Body of pancreas (tissue), 4 donors: Measurements from ENCODE around the gene ZBP1.

Experiments used
- CTCF ChIP-seq, 7 experiments: fragments of 450-650 bp in 4 of 7; fragments of 200-600 bp in 3 of 7; sonication (generic) in 3 of 7; IDR thresholded peaks; one replicate each; pipeline ENCODE4 v1.5.1; 2016 to 2019; ENCODE audit warnings: antibody characterized with exemption in 7 of 7
- POLR2A ChIP-seq, 3 donors: fragments of 450-650 bp; IDR thresholded peaks; one replicate each; pipeline ENCODE4 v1.6.1; 2016; ENCODE audit warnings: antibody characterized with exemption in 3 of 3, mild to moderate bottlenecking in 2 of 3

- TF ChIP-seq POLR2A (IDR thresholded peaks at IDR 0.05) (no peak), CTCF (IDR thresholded peaks at IDR 0.05) (no peak)
Measured at GRCh38 chr20:57609086-57609841, 11.0 kb downstream of the ZBP1 start.
